NCI-H2107 treated with DMSO at 0.1 percent for 48 hours (cell line): ENCODE data around the gene OR11A1.

ENCODE experiments used
- DNase-seq: peaks from one replicate; lab custom pipeline; 2025; ENCODE audit not compliant: unreplicated experiment; lab: John Stamatoyannopoulos, UW

OR11A1 gene

DNA sequence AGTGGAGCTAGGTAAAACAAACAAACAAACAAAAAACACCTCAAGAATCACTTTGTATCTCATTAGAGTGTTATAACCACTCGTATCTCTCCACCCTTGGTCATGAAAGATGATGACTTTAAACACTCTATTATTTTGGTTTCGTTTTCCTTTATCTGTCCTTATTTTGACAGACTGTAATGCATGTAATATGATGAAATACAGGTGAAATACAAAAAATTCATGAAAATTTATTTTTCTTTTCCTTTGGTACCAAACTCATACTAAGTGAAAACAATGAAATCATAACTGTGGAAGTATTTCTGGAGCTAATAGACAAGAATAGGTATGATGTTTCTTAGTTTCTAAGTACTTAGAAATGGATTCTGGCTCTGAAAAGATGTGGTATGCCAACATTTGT lies 57.3 kb downstream of the OR11A1 start:
- DNase-seq = no peak

DNA sequence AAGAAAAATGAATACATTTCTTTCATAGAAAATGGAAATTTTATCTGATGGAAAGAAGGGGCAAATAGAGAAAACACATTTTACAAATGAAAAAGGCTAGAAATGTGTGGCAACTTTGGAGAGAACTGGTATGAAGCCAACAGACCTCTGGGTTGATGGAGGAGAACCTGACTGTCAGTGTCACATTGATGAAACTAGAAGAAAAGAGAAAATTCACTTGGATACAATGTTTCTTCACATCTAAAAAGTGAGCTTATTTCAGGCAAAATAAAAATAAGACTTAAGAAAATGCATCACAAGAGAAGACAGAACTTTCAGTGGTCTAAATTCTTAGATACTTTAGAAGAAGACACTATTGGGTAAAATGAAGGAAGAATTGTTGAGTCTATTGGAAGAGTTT lies 61.5 kb downstream of the OR11A1 start, which contains the start of gene OR12D2:
Gene OR12D2, plus strand, starts transcription at position 301 of the 400 bp plus-strand sequence. CDS start 1,069 bp downstream, outside the sequence.
- DNase-seq = no peak

- no peak for DNase-seq
Observed at GRCh38 chr6:29388533-29388932, 68.3 kb downstream of the OR11A1 start.

DNA sequence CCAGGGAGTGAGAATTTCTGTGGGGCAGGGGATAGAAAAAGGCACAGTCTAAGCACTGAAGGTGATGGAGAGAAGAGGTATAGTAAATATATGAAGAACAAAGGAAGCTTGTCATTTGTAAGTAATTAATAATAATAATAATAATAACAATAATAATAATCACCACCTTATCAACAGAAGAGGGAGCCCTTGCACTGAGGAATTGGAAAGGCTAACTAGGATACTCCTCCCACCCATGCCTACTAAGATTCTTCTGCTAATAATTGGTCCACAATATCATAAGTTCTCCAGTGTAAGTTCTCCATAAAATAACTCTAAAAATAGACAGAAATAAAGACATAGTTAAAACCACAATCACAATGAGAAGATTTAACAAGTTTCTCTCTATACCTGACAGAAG lies 80.9 kb downstream of the OR11A1 start:
- DNase-seq = no peak
